NCI-H2171 (cell line): ENCODE data around the gene NEUROG1.

Experiments
- DNase-seq: peaks from one replicate; lab custom pipeline; 2025; lab: John Stamatoyannopoulos, UW

The NEUROG1 gene

DNA sequence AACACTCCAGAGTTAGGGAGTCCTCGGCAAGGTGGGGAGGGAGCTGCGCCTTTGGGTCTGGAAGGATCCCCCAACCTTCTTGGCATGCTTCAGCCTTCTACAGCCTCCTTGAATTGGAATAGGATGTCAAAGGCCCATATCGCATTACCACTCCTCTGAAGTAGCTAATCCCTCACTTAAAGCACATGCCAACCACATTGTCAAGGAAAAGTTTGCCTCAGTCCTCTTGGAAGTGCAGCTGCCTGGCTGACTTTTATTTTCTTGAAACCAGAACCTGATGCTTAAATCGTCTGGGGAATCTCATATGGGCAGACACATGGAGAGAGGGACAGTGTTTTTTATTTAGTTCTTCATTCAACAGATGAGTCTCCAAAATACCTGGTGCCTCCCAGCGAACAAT is 28.6 kb upstream of the NEUROG1 start:
- no peak for DNase-seq

DNA sequence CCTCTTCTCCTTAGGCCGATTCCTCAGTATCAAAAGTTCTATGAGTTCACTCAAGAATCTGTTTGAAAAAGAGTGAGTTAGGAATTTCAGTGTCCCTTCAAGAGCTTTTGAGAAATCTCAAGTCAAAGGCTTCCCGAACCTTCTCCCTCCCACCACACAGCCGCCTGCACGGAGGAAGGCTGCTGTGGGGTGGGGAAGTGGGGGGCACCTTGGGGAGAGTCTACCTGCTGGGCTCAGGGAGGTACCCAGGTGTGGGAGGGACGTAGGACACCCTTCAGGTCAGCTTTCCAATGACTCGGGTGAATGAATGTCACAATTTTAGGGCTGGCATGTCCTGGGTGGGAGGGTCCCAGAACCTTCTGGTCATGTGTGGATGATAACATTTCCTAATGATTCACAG is 25.5 kb upstream of the NEUROG1 start:
- no peak for DNase-seq

DNA sequence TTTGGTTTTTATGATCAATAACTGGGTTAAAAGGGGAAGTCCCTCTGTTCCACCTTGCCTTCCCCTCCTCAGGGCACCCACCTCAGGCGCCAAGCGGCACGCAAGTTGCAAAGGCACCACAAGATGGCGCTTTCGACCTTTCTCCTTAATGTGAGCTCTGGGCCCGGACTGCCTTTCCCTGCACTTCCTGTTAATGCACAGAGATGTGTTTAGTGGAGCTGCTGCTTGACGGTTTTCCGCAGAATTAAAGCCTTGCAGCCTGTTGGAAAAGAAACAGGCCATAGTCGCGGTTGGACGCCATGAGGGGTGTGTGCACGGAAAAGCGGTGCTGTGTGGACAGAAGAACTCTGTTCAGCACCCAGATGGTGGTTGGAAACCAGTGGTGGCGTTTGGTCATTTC is 25.1 kb upstream of the NEUROG1 start:
- peak; percentile 65 for DNase-seq

DNA sequence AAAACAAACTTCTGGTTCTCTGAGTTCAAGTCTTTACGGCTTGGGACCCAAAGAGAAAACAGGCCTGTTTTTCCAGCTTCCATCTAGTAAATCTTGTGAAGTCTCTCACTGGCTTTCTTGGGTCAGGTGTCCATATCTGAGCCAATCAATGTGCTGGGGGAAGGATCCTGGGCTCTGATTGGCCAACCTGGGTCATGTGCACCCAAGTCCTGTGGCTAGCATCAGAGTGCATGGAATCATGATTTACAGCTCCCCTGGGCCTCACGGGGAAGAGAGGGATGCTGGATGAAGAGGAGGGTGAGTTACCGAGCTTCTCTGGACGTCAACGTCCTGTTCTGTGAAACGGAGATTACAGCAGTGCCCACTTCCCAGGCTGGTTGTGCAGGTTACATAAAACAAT is 23.6 kb upstream of the NEUROG1 start:
- DNase-seq: no peak

DNA sequence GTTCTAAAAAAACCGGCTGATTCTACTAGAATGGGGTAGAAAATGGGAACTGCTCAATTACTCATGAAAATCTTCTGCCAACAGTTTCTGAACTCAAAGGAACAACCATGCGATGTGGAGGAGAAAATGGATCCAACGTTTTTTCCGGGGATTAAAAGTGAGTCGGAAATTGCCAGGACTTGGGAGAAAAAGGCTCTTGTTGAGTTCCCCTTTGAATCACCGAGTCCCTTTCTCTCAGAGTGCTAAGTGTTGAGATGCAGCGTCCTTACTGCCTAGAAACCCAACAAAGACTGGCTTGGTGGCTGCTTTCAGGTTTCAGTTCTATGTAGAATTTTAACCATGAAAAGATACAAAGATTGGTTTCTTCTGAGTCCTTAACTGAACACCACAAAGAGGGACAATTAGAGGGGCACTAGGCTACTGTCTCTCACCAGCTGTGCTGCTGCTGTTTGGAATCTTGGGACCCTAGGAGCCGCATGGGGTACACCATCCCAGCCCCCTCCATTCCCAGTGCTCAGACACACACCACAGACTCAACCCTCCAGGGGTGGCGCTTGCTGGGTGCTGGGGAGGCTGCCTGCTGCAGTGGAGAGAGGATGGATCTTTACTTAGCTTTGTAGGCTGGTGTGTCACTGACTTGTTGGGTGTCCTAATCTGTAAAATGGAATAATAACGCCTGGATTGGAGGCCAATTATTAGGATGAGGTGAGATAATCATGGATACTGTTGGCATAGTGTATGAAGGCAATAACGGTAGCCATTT is 21.5 kb upstream of the NEUROG1 start:
- DNase-seq: no peak

GRCh38 chr5:135556620-135557019 is 20.9 kb upstream of the NEUROG1 start:
- DNase-seq: no peak

- no peak for DNase-seq
These were observed 19.8 kb upstream of the NEUROG1 start for GRCh38 chr5:135555530-135555929.

DNA sequence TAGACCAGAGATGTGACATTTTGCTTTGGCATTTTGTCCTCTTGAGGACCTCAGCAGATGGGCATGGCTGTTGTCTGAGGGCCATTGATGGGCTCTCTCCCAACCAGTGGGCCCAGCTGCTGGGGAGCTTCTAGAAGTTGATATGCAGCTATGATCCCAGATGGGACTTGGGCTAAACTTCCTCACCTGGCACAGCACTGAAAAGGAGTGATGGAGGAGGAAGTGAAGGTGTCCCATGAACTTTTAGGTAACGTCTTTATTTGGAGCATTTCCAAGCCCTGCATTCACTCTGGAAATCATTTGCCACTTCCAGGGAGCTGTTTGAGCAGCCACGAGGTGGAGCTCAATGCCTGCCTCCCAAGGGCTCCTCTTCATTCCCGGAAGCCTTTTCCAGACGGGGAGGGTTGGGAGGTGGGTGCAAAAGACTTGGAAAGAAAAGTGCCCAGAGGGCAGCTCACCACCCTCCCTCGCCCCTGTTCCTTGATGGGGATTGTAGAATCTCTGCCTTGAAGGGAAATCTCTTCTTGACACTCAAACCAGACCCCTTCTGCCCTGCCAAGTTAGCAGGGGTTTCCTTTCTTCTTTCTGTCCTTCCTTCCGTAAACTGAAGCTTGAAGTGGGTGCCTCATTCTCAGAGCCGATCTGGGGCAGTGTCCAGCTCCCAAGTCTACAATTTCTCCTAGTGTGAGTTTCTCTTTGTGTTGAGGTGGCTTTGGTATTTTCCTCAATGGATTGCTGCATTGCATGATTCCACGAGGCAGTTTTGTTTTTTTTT is 18.1 kb upstream of the NEUROG1 start:
- peak; percentile 17 for DNase-seq

GRCh38 chr5:135551593-135552447 is 16.1 kb upstream of the NEUROG1 start:
- peak; percentile 45 for DNase-seq

- DNase-seq: no peak
These were observed 13.6 kb upstream of the NEUROG1 start for GRCh38 chr5:135549413-135549812.

DNA sequence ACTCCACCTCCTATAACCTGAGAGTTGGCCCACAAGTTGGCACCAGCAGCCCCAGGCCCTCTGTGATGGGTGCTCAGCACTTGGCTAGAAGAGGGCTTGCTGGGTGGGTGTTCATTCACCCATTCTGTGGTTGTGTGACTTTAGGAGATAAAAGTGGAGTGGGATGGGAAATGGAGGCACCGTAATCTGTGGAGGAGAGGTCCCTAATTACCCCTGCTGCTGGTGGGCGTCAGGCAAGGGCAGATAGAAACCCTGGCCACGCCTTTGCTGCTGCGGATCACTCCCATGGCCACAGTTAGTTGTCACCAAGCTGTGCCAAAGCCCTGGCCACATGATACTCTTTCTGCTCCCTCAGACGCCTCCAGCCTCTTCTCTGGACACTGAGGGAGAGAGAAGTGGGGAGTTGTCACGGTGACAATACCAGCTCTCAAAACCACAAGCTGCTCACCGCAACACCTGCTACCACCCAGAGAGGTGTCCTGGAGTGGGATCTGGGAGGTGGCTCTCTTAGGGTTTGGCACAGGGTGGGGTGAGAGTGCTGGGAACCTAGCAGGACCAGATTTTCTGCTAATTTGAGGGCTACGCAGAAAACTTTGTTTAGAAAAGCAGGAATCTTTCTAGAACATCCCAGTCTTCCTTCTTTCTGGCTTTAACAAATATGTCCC is 12.0 kb upstream of the NEUROG1 start:
- no peak for DNase-seq

DNA sequence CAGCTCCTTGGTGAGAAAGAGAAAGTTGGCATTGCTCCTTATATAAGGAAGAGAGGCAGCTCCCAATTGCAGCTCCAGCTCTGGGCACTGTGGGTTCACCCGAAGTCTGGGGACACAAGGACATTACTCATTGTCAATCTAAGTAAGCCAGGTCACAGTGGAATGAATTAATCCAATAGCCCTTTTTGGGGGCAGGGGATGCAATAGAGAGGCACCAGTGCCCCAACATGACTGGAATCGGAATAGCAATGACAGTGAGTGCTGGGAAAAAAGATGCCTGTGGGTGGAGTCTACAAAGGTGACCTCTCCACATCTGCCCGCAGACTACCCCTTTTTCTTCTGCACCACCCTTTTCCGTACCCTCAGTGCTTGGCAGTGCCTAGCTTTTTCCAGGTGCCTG is 11.1 kb upstream of the NEUROG1 start:
- no peak for DNase-seq

DNA sequence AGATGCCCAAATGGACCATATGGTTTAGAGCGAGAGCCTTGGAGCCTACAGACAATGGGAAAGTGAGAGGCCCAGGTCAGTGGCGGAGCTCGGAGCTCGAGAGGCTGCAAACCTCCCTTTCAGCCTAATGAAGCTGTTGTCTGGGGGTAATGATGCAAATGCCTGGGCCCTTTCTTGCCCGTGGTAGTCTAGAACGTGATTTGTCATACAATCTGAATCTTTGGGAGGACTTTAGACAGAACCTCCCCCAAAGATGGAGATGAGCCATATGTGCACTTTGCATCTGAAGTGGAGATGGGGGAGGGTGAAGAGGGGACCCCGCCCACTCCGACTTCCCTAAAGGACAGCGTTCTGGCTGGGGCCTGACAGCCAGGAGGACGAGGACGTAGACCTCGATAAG is 10.3 kb upstream of the NEUROG1 start:
- no peak for DNase-seq

GRCh38 chr5:135545099-135545498 is 9.3 kb upstream of the NEUROG1 start:
- DNase-seq: no peak

DNA sequence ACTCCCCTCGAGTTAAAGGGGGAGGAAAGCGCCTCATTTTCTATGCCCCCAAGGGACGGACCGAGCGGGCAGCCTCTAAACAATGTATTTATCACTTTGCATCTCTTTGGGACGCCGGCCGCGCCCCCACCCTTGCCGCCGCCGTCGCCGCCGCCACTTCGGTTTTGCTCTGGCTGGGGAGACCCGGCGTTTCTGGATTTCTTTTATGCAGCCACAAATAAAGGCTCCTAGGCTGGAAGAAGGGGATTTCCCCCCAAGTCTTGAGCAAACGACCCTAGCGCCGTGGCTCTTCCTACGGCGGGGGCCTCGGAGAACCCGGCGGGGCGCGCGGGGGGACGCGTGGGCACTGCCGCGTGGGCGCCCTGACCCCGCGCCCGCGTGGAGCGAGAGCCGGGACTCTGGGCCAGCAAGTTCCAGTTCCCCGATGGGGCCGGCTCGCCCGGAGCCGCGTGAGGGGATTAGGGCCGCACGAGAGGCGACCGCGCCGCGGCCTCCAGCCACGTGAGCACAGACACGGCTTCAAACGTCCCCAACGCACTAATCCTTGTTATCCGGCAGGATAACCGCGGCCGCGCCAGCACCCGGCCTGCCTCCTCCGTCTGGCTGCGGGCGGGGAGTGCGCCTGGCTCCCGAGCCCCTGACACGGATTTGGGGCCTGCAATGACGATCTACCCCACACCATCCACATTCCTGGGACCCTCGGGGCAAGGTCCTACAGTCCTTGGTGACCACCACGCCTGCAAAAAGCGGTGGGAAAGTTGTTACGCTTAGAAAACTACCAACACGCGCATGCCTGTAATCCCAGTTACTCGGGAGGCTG is 7.9 kb upstream of the NEUROG1 start:
- DNase-seq: no peak

- DNase-seq: no peak
These were observed 7.3 kb upstream of the NEUROG1 start for GRCh38 chr5:135543001-135543484.

DNA sequence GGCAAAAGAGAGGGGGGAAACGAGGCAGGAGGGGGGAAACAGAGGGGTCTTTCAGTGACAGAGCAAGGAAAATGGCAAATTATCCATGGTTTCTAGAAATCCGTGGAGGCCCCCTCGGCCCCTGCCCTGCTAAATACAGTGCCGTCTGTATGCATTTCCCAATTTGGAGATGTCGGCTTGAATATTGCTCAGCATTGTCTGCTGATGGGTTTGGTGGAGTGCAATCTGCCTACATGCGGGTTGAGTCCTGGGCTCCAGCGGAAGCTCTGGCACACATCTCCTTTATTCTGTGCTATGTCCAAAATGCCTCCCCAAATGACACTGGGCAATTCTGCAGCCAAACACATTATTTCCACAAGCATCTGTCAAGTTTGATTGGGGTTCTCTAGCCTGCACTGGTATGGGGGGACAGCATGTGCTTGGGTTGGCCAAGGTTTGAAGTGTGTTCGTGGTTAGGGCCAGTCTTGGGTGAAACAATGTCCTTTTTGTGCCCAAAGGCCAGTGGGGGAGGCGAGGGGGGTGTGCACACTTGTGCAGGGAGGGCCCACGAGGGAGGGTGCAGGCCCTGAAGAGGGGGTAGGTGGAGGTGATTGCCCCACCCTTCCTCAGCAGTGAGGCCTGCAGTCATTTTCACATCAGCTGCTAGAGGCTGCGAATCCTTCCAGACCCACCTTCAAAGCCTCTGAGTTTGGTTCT is 6.2 kb upstream of the NEUROG1 start:
- no peak for DNase-seq

GRCh38 chr5:135539430-135540005 is 3.8 kb upstream of the NEUROG1 start:
- no peak for DNase-seq

DNA sequence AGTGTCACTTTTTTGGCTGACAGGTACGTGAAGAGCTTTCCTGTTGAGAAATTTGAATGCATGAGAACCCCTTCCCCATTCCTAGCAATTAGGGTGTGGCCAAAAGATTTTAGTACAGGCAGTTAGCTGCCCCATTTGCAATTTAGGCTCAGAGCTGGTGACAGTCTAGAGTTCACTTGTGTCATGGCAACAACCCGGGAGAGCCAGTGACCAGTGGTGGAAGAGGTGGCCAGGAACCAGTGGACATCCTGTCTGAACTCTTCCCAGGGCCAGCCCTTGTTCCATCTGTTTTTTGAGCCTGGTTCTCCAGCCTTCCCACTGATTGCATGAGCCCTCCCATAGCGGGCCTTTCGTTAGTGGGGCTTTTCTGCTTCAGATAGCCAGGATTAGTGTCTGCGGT is 2.5 kb upstream of the NEUROG1 start:
- DNase-seq: no peak

GRCh38 chr5:135537745-135538144 is 2.0 kb upstream of the NEUROG1 start:
- DNase-seq: no peak
